ELF-1 (cell line): Measurements from ENCODE around the gene DLGAP4.

ENCODE experiments used
- DNase-seq: peaks from one replicate; pipeline ENCODE4 v3.0.0-alpha.2; 2016; ENCODE audit warnings: low read depth, low spot score

DLGAP4 gene

GRCh38 chr20:36305602-36306551, at the start of gene DLGAP4:
DLGAP4 (plus strand) TSS chr20:36306339; CDS start chr20:36431718, 125,379 bp downstream.
- DNase-seq: no peak

GRCh38 chr20:36259177-36260061, 46.7 kb upstream of the DLGAP4 start:
- DNase-seq: no peak

- DNase-seq: no peak
Measured at GRCh38 chr20:36260316-36260715, 45.8 kb upstream of the DLGAP4 start.

- no peak for DNase-seq
Measured at GRCh38 chr20:36261389-36262105, 44.6 kb upstream of the DLGAP4 start.

- no peak for DNase-seq
Measured at GRCh38 chr20:36262440-36262839, 43.7 kb upstream of the DLGAP4 start.

GRCh38 chr20:36264426-36265246, 41.5 kb upstream of the DLGAP4 start:
- DNase-seq: no peak

- DNase-seq: no peak
Measured at GRCh38 chr20:36266189-36266588, 40.0 kb upstream of the DLGAP4 start.

GRCh38 chr20:36267605-36268381, 38.3 kb upstream of the DLGAP4 start:
- DNase-seq: peak; percentile 40

- no peak for DNase-seq
Measured at GRCh38 chr20:36268440-36269342, 37.4 kb upstream of the DLGAP4 start.

- DNase-seq: no peak
Measured at GRCh38 chr20:36269507-36269906, 36.6 kb upstream of the DLGAP4 start.

GRCh38 chr20:36270744-36271638, 35.1 kb upstream of the DLGAP4 start:
- DNase-seq: no peak

- peak; percentile 27 for DNase-seq
Measured at GRCh38 chr20:36271639-36272546, 34.2 kb upstream of the DLGAP4 start.

- DNase-seq: no peak
Measured at GRCh38 chr20:36272547-36273220, 33.5 kb upstream of the DLGAP4 start.

GRCh38 chr20:36273414-36274180, 32.5 kb upstream of the DLGAP4 start:
- peak; percentile 54 for DNase-seq

- DNase-seq: no peak
Measured at GRCh38 chr20:36274181-36274841, 31.8 kb upstream of the DLGAP4 start.
